Fibroblast of pulmonary artery (primary cell): ENCODE measurements around the gene RPN2.

ENCODE experiments used
- DNase-seq: peaks from one replicate; pipeline ENCODE4 v3.0.0-alpha.2; 2010; ENCODE audit warnings: low read depth
- H3K4me3 ChIP-seq: replicated peaks from 2 replicates; pipeline ENCODE4 v1.5.1; 2011; ENCODE audit warnings: low read depth, mild to moderate bottlenecking, control low read depth, low read length, moderate library complexity
- TF ChIP-seq, protein P1 (sequence below): IDR thresholded peaks from 2 replicates; pipeline ENCODE4 v1.5.1; 2011; ENCODE audit warnings: mild to moderate bottlenecking, control low read depth, low read length, inconsistent platforms; ENCODE audit errors: missing control alignments

The RPN2 gene

DNA sequence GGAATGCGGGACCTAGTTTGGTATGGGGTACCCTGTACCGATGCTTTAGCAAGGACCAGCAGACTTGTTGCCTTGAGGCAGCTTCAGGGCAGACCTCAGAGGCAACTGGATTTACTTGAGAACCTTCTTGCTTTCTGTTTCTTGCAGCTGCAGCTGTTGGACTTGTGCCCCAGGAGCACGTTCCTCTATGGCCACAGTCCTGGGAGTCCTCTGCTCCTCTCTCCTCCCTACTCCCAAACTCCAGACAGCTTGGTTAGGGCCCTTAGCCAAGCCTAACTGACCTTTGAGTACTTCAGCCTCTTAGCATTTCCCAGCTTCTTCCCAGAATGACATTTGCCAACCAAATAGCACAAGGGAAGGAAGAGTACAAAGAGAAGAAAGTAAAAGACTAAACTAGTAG lies 47.8 kb downstream of the RPN2 start:
- no peak overlapping the region for H3K4me3 ChIP-seq
- DNase-seq = peak; percentile 16
- TF ChIP-seq, protein P1, sequence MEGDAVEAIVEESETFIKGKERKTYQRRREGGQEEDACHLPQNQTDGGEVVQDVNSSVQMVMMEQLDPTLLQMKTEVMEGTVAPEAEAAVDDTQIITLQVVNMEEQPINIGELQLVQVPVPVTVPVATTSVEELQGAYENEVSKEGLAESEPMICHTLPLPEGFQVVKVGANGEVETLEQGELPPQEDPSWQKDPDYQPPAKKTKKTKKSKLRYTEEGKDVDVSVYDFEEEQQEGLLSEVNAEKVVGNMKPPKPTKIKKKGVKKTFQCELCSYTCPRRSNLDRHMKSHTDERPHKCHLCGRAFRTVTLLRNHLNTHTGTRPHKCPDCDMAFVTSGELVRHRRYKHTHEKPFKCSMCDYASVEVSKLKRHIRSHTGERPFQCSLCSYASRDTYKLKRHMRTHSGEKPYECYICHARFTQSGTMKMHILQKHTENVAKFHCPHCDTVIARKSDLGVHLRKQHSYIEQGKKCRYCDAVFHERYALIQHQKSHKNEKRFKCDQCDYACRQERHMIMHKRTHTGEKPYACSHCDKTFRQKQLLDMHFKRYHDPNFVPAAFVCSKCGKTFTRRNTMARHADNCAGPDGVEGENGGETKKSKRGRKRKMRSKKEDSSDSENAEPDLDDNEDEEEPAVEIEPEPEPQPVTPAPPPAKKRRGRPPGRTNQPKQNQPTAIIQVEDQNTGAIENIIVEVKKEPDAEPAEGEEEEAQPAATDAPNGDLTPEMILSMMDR = no peak

DNA sequence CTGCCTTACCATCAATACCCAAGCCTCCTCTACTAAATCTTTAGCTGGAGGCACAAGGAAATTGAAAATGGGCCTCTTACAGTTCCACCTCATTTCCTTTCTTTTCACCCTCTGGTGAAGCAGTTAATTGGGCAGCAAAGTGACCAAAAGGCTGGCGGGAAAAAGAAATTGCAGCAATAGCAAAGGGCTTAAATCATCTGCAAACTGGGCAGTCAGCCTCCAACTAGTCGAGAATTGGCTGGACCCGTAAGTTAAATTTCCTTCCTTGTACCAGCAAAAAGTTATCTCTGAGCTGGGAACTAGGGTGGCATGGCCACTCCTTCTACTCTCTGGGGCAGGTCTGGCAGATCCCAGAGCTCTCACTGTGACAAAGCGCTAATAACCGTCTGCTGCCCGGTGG lies 49.0 kb downstream of the RPN2 start:
- TF ChIP-seq, protein P1 = no peak
- no peak overlapping the region for H3K4me3 ChIP-seq
- DNase-seq = no peak

DNA sequence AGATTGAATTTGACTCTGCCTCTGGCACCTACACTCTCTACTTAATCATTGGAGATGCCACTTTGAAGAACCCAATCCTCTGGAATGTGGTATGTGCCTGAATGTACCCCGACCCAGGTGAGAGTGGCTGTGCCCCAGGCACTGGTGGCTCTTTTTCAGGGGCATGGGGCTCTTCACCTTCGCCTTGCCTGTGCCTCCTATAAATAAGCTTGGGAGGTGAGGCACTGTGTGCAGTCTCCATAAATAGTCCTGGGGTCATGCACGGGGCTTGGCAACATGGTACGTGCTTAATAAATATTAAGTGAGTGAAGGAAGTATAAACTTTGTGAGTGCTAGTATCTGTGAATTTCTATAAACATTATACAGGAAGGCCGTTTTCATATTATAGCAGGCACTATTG lies 49.5 kb downstream of the RPN2 start:
- no peak for DNase-seq
- H3K4me3 ChIP-seq = no peak overlapping the region
- TF ChIP-seq, protein P1 = no peak

DNA sequence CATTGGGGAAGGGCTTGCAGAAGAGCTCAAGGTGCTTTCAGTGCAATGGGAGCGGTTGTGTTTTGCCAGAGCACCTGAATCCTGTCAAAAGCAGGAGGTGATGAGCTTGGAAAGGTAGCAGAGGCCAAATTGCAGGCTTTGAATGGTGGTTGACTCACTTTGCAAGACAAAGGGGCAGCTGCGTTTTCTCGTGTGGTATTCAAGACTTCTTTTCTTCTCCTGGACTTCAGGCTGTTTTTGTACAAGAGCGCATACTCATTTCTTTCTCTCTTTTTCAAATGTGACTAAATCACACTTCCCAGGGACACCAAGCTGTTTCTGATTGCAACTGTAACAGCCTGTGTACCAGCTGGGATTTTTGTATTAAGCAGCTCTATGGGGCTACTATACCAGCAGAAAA lies 50.2 kb downstream of the RPN2 start:
- TF ChIP-seq, protein P1 = no peak
- no peak for DNase-seq
- no peak overlapping the region for H3K4me3 ChIP-seq

DNA sequence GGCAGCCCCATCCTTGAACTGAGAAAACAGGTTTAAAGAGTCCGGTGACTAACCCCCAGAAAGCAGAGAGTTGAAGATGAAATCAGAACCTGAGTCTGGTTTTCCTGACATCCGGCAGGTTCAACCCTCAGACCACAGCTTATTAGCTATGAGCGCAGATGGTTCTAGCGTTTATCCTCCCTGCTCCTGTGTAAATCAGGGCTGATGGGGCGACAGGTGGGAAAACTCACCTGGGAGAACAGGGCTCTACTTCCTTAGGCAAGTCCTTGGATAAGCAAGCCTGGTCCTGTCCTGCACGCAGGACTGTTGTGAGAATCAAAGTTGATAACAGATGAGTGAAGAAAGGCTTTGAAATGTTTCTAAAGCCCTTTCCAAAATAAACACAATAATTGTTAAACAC lies 51.1 kb downstream of the RPN2 start:
- H3K4me3 ChIP-seq = no peak overlapping the region
- TF ChIP-seq, protein P1 = no peak
- no peak for DNase-seq

DNA sequence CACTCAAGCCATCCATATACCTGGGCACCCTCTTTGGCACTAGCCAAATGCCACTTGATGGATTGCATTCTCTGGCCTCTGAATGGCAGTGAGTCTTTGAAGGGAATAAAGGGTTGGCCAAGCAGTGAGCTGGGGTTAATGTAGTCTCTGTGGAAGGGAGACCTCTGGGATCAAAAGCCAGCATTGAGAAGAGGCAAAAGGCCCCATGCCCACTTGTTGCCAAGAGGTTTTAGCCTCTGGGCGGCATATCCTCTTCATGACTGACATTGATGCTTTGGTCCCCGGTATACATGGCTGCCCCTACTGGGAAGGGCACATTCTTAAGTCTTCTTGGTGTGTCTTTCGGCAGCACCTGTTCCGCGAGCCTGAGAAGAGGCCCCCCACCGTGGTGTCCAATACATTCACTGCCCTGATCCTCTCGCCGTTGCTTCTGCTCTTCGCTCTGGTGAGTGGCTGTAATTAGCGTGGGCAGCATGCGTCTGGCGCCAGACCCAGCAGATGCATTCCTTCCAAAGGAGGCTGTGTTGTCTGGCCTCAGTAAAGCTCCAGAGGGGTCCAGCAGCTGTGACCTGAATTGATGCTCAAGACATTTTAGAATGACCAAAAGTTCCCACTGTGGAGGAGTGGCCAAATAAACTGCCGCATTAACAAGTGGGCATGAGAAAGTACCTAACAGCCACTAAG lies 53.0 kb downstream of the RPN2 start:
- no peak for DNase-seq
- TF ChIP-seq, protein P1 = no peak
- H3K4me3 ChIP-seq = no peak overlapping the region
